LNCaP clone FGC (cell line): ENCODE measurements around the gene TMEM63C.

ENCODE experiments used
- DNase-seq: peaks from one replicate; pipeline ENCODE4 v3.0.0-alpha.2; 2011; ENCODE audit warnings: low read depth
- H3K4me3 ChIP-seq: 2 replicates; pipeline ENCODE4 v1.5.1; 2011; ENCODE audit warnings: mild to moderate bottlenecking, low read depth, low read length, control low read depth
- CTCF ChIP-seq: IDR thresholded peaks from 2 replicates; pipeline ENCODE4 v1.5.1; 2012; ENCODE audit warnings: mild to moderate bottlenecking; ENCODE audit not compliant: control insufficient read depth, insufficient read depth; ENCODE audit errors: extremely low read depth

Gene TMEM63C

GRCh38 chr14:77249286-77249685, 67.7 kb downstream of the TMEM63C start:
- no peak for TF ChIP-seq CTCF
- DNase-seq = no peak
- H3K4me3 ChIP-seq = no peak overlapping the region

- H3K4me3 ChIP-seq = no peak overlapping the region
- TF ChIP-seq CTCF = no peak
- DNase-seq = no peak
Observed at GRCh38 chr14:77250927-77251326, 69.3 kb downstream of the TMEM63C start.

- no peak overlapping the region for H3K4me3 ChIP-seq
- DNase-seq = no peak
- TF ChIP-seq CTCF = no peak
Observed at GRCh38 chr14:77251870-77252269, 70.3 kb downstream of the TMEM63C start.

- DNase-seq = no peak
- TF ChIP-seq CTCF = no peak
- no peak overlapping the region for H3K4me3 ChIP-seq
Observed at GRCh38 chr14:77253333-77254190, 72.0 kb downstream of the TMEM63C start.

GRCh38 chr14:77256694-77257093, 75.1 kb downstream of the TMEM63C start:
- no peak overlapping the region for H3K4me3 ChIP-seq
- no peak for DNase-seq
- TF ChIP-seq CTCF = no peak

GRCh38 chr14:77257700-77258099, 76.1 kb downstream of the TMEM63C start:
- H3K4me3 ChIP-seq = no peak overlapping the region
- TF ChIP-seq CTCF = no peak
- no peak for DNase-seq

GRCh38 chr14:77258566-77258965, 77.0 kb downstream of the TMEM63C start:
- no peak for TF ChIP-seq CTCF
- no peak for DNase-seq
- H3K4me3 ChIP-seq = no peak overlapping the region
